Measurements from ENCODE around the gene BIN1. TPM values are rescaled to one million over a fixed set of nuclear protein-coding genes. Genes with fewer than 3 reads are reported as not detected.

BIN1 gene, protein sequence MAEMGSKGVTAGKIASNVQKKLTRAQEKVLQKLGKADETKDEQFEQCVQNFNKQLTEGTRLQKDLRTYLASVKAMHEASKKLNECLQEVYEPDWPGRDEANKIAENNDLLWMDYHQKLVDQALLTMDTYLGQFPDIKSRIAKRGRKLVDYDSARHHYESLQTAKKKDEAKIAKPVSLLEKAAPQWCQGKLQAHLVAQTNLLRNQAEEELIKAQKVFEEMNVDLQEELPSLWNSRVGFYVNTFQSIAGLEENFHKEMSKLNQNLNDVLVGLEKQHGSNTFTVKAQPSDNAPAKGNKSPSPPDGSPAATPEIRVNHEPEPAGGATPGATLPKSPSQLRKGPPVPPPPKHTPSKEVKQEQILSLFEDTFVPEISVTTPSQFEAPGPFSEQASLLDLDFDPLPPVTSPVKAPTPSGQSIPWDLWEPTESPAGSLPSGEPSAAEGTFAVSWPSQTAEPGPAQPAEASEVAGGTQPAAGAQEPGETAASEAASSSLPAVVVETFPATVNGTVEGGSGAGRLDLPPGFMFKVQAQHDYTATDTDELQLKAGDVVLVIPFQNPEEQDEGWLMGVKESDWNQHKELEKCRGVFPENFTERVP
- 62.5 and 63.5 TPM in 2 replicates for total RNA-seq

DNA sequence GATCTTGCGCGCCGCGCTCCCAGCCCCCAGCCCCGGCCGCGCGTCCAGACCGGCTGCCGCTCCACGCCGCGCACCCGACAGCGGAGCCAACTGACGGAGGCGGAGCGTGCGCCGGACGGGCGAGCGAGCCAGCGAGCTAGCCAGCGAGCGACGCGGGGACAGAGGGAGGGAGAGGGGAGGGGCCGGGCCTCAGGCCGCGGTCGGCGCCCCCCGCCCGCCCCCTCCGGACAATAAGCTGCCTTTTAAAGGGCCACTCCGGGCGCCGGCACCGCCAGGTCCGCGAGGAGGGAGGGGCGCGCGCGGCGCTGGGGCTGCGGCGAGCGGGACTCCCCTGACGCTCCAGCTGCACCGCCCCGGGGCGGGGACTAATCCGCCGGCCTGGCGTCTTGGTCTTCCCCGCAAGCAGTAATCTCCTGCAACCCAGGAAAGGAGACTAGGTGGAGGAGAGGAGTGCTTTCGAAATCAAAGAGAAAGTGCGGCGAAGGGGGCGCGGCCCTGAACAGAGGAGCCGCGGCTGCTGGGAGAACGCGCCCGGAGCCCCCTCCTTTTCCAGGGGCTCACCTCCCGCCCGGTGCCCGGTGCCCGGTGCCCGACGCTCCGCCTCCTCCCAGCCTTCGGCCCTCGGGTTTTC is at the start of gene BIN1:
BIN1 (minus strand) TSS at position 164 of the 631 bp plus-strand sequence. CDS start 211 bp downstream, outside the sequence.
- CTCF ChIA-PET: interaction anchor here (0.8 to 1.8 kb wide), 2 partner anchors 28 to 39 kb away, joined by 4 to 8 read pairs; no protein-coding TSS in a partner anchor
- intact Hi-C loops (cut with micrococcal nuclease): loop anchor here (1.0 to 5.0 kb wide), 5 partner anchors 22 to 920 kb away; partner anchors contain the start of gene SAP130
- Mint-ChIP-seq H3K27me3 (peaks cover 8% of the 10 kb centered on the region), H3K9me3 (no peaks in the 10 kb centered on the region), H3K4me3 (peak within 1 kb of the TSS; percentile 86), H3K27ac (no peak within 1 kb of the TSS), H3K36me3 (ENCODE audit: low read depth) (no peaks in the 10 kb centered on the region), H3K4me1 (peaks cover 13% of the 10 kb centered on the region)
- POLR2A ChIA-PET: interaction anchor here (0.8 to 1.5 kb wide), 4 partner anchors 13 to 26 kb away, joined by 3 to 7 read pairs (median 4); no protein-coding TSS in a partner anchor
- TF ChIP-seq, protein P1, sequence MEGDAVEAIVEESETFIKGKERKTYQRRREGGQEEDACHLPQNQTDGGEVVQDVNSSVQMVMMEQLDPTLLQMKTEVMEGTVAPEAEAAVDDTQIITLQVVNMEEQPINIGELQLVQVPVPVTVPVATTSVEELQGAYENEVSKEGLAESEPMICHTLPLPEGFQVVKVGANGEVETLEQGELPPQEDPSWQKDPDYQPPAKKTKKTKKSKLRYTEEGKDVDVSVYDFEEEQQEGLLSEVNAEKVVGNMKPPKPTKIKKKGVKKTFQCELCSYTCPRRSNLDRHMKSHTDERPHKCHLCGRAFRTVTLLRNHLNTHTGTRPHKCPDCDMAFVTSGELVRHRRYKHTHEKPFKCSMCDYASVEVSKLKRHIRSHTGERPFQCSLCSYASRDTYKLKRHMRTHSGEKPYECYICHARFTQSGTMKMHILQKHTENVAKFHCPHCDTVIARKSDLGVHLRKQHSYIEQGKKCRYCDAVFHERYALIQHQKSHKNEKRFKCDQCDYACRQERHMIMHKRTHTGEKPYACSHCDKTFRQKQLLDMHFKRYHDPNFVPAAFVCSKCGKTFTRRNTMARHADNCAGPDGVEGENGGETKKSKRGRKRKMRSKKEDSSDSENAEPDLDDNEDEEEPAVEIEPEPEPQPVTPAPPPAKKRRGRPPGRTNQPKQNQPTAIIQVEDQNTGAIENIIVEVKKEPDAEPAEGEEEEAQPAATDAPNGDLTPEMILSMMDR (IDR thresholded peaks at IDR 0.05): no peak
- DNase-seq (peak; percentile 75), ATAC-seq (ENCODE audit: low read depth) (peak; percentile 89)

DNA sequence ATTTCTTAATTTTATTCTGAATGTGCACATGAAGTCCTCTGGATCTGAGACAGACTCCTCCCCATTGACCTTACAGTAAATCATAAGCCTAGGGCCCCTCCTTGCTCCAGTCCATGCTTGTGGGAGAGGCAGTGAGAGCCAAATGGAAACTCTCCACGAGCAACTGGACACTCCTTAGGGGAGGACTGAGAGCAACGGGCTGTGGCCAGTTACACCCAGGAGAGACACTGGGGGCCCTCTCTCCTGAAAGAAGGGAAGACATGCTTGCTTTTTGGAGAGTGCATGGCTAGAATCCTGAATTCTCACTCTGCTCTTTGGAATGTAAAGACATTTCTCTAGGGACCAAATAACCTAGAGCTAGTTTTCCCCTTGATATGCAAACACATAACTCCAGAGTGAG is 49.0 kb upstream of the BIN1 start:
- no peak for ATAC-seq (ENCODE audit: low read depth)
- no peak overlapping the region for H3K4me3 Mint-ChIP-seq
- H3K36me3 Mint-ChIP-seq (ENCODE audit: low read depth): no peaks in the 10 kb centered on the region
- peaks cover 29% of the 10 kb centered on the region for H3K4me1 Mint-ChIP-seq
- H3K27me3 Mint-ChIP-seq: no peaks in the 10 kb centered on the region
- POLR2A ChIA-PET: no interaction called here
- TF ChIP-seq, protein P1 (IDR thresholded peaks at IDR 0.05): no peak
- H3K27ac Mint-ChIP-seq: no peak overlapping the region
- H3K9me3 Mint-ChIP-seq: peaks cover 5% of the 10 kb centered on the region
- intact Hi-C loops (cut with micrococcal nuclease): loop anchor here (5.0 kb wide), 1 partner anchor 89 kb away; no protein-coding TSS in a partner anchor
- CTCF ChIA-PET: no interaction called here
- no peak for DNase-seq

DNA sequence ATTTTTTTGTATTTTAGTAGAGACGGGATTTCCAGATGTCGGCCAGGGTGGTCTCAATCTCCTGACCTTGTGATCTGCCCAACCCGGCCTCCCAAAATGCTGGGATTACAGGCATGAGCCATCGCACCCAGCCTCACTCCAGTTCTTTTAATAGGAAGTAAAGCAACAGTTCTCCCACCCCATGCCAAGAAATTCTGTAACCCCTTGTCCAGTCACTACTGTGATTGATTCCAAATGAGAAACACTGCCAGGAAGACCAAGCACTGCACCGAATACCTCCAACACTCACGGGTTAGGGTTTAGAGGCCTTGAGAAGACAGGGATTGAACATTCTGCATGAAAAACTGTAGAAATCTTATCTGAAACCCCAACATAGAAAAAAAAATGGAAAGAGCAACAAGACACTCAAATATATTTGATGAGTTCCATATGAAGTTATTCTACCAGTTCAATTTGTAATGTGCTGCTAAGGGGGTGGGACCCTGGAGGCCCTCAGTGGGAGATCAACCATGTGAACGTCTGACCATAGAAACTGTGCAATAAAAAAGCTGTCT is 48.2 kb upstream of the BIN1 start:
- DNase-seq: no peak
- peaks cover 27% of the 10 kb centered on the region for H3K4me1 Mint-ChIP-seq

DNA sequence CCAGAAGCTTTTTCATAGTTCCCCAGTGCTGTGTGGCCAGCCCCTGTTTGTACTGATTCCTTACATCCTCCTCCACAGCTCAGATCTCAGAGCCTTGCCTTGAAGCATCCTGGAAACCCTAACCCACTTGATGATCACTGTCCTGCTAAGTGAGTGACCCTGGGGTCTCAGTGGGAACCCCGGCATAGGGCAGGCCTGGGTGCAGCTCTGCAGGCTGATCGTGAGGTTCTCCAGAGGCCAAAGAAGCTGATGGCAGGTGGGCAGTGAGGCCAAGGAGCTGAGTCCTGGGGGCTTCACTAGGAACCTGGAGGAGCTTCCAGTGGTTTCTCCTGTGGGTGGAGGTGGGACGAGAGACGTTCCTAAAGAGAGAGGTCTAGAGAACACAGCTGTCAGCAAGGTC is 47.4 kb upstream of the BIN1 start:
- Mint-ChIP-seq H3K4me1 (peaks cover 24% of the 10 kb centered on the region), H3K27me3 (no peaks in the 10 kb centered on the region), H3K36me3 (ENCODE audit: low read depth) (no peaks in the 10 kb centered on the region), H3K4me3 (no peak overlapping the region), H3K9me3 (peaks cover 5% of the 10 kb centered on the region), H3K27ac (no peak overlapping the region)
- TF ChIP-seq, protein P1 (IDR thresholded peaks at IDR 0.05): no peak
- DNase-seq (no peak), ATAC-seq (ENCODE audit: low read depth) (no peak)
- CTCF ChIA-PET: no interaction called here
- intact Hi-C loops (cut with micrococcal nuclease): no loop called here
- POLR2A ChIA-PET: interaction anchor here (0.6 to 0.7 kb wide), 2 partner anchors 25 to 74 kb away, joined by 3 to 4 read pairs; no protein-coding TSS in a partner anchor

More for the DNA sequence above, 48.2 kb upstream of the BIN1 start:
- no peaks in the 10 kb centered on the region for H3K27me3 Mint-ChIP-seq
- ATAC-seq (ENCODE audit: low read depth): no peak
- ChIA-PET CTCF (no interaction called here), POLR2A (no interaction called here)
- no peaks in the 10 kb centered on the region for H3K36me3 Mint-ChIP-seq (ENCODE audit: low read depth)
- intact Hi-C loops (cut with micrococcal nuclease): loop anchor here (5.0 kb wide), 1 partner anchor 88 kb away; no protein-coding TSS in a partner anchor
- no peak overlapping the region for H3K27ac Mint-ChIP-seq
- H3K4me3 Mint-ChIP-seq: no peak overlapping the region
- peaks cover 5% of the 10 kb centered on the region for H3K9me3 Mint-ChIP-seq
- TF ChIP-seq, protein P1 (IDR thresholded peaks at IDR 0.05): no peak

All from activated B cell treated with CpG ODN at 0.5 μM for 24 hours (primary cell).